Measurements from ENCODE around the gene KIF18A. TPM values are rescaled to one million over a fixed set of nuclear protein-coding genes. Genes with fewer than 3 reads are reported as not detected.

Gene KIF18A
- total and polyA plus RNA-seq, 2 of the 13 experiments (the other 11 are each of a cell fraction or from before 2014, with no cell fraction given), result 3.4 to 14.4 TPM

GRCh38 chr11:28110108-28110820 lies 2.3 kb upstream of the KIF18A start (continued):
- peak; percentile 71; the same call in 1 of the 2 replicates for TF ChIP-seq DNMT1 (CRISPR knock-in tag; IDR thresholded peaks at IDR 0.05)
- no peak for TF ChIP-seq MBNL3 (CRISPR knock-in tag; conservative IDR thresholded peaks at IDR 0.05)
- no peak for TF ChIP-seq ZFP36L1 (CRISPR knock-in tag; IDR thresholded peaks at IDR 0.05)
- peak; percentile 58; the same call in 1 of the 2 replicates for TF ChIP-seq ZNF33B (CRISPR knock-in tag; IDR thresholded peaks at IDR 0.05)
- no peak for TF ChIP-seq REXO4 (CRISPR knock-in tag; IDR thresholded peaks at IDR 0.05; ENCODE audit: borderline replicate concordance)
- TF ChIP-seq, protein P1, sequence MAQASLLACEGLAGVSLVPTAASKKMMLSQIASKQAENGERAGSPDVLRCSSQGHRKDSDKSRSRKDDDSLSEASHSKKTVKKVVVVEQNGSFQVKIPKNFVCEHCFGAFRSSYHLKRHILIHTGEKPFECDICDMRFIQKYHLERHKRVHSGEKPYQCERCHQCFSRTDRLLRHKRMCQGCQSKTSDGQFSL (CRISPR knock-in tag; IDR thresholded peaks at IDR 0.05), result peak; percentile 86
- no peak for TF ChIP-seq TAF15 (IDR thresholded peaks at IDR 0.05; ENCODE audit: low read depth, low read length, poor library complexity, severe bottlenecking)
- TF ChIP-seq MED1 (CRISPR knock-in tag; IDR thresholded peaks at IDR 0.05), result peak; percentile 92
- TF ChIP-seq MTF1 (CRISPR knock-in tag; IDR thresholded peaks at IDR 0.05), result peak; percentile 84
- no peak for TF ChIP-seq THYN1 (CRISPR knock-in tag; IDR thresholded peaks at IDR 0.05; ENCODE audit: borderline replicate concordance, low read depth)
- no peak for TF ChIP-seq ZUFSP (CRISPR knock-in tag; IDR thresholded peaks at IDR 0.05; ENCODE audit: borderline replicate concordance)
- TF ChIP-seq CHD2 (IDR thresholded peaks at IDR 0.05; ENCODE audit: low read depth, low read length), result no peak; the same call in 1 of the 2 replicates
- TF ChIP-seq PBX2 (CRISPR knock-in tag; IDR thresholded peaks at IDR 0.05), result no peak
- peak; percentile 69; the same call in 1 of the 2 replicates for TF ChIP-seq ZSCAN9 (CRISPR knock-in tag; IDR thresholded peaks at IDR 0.05; ENCODE audit: borderline replicate concordance)
- TF ChIP-seq IKZF1 (IDR thresholded peaks at IDR 0.05), result no peak
- TF ChIP-seq JUNB (CRISPR knock-in tag; IDR thresholded peaks at IDR 0.05; ENCODE audit: borderline replicate concordance), result no peak
- no peak for TF ChIP-seq ZNF326 (CRISPR knock-in tag; IDR thresholded peaks at IDR 0.05; ENCODE audit: borderline replicate concordance)
- TF ChIP-seq MTA3 (CRISPR knock-in tag; IDR thresholded peaks at IDR 0.05), result peak; percentile 67; the same call in 1 of the 2 replicates
- TF ChIP-seq MIXL1 (CRISPR knock-in tag; IDR thresholded peaks at IDR 0.05), result peak; percentile 87
- no peak; the same call in 1 of the 2 replicates for TF ChIP-seq SNAI1 (CRISPR knock-in tag; IDR thresholded peaks at IDR 0.05; ENCODE audit: borderline replicate concordance)
- peak; percentile 94 for TF ChIP-seq CBFB (CRISPR knock-in tag; IDR thresholded peaks at IDR 0.05)
- TF ChIP-seq, protein P2, sequence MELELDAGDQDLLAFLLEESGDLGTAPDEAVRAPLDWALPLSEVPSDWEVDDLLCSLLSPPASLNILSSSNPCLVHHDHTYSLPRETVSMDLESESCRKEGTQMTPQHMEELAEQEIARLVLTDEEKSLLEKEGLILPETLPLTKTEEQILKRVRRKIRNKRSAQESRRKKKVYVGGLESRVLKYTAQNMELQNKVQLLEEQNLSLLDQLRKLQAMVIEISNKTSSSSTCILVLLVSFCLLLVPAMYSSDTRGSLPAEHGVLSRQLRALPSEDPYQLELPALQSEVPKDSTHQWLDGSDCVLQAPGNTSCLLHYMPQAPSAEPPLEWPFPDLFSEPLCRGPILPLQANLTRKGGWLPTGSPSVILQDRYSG (CRISPR knock-in tag; IDR thresholded peaks at IDR 0.05), result no peak
- peak; percentile 97 for TF ChIP-seq ZNF414 (CRISPR knock-in tag; IDR thresholded peaks at IDR 0.05)
- peak; percentile 95 for TF ChIP-seq ZNF580 (CRISPR knock-in tag; IDR thresholded peaks at IDR 0.05; ENCODE audit: borderline replicate concordance, low read depth)
- TF ChIP-seq ZNF207 (IDR thresholded peaks at IDR 0.05; ENCODE audit: borderline replicate concordance), result no peak
